ENCODE measurements around the gene KIFC3. TPM values are rescaled to one million over a fixed set of nuclear protein-coding genes. Genes with fewer than 3 reads are reported as not detected.

Gene KIFC3
- total RNA-seq, 1 donor from 2014 or later: 36.8 TPM

GRCh38 chr16:57709663-57710062 lies 92.6 kb downstream of the KIFC3 start:
- DNase-seq (ENCODE audit: extremely low spot score in 2 of 2): no peak
- TF ChIP-seq CTCF (IDR thresholded peaks at IDR 0.05) (no peak), POLR2AphosphoS5 (IDR thresholded peaks at IDR 0.05; ENCODE audit: insufficient read depth in 1 of 2, low read depth in 1 of 2) (no peak), POLR2A (IDR thresholded peaks at IDR 0.05) (no peak)
- Histone ChIP-seq H3K4me1 (no peaks in the 10 kb centered on the region), H3K27ac (no peak overlapping the region), H3K27me3 (no peaks in the 10 kb centered on the region), H3K9me3 (no peaks in the 10 kb centered on the region), H3K36me3 (no peaks in the 10 kb centered on the region), H3K4me3 (no peak overlapping the region)
- intact Hi-C loops (cut with DNase I): no loop called here

Small RNAs within 50 kb of the gene (microRNA-seq; reads per million reads assigned to microRNA genes)
- gene MIR6772 (ENCODE audit: borderline number of aligned reads, borderline replicate concordance): not detected

Small RNAs within 50 kb of the gene (small RNA-seq; reads per million reads assigned to genes)
- gene MIR6772: not detected
- not detected for gene RNU6-20P

Other genes with a start within 250 kb of the KIFC3 start
- 97.7 TPM for gene ADGRG1, start 173.9 kb downstream of the KIFC3 start, total RNA-seq
- 10.3 TPM for gene ADGRG3, start 134.2 kb downstream of the KIFC3 start, total RNA-seq
- gene DRC7, start 107.7 kb downstream of the KIFC3 start, total RNA-seq: not detected
- 23.6 TPM for gene KATNB1, start 66.7 kb downstream of the KIFC3 start, total RNA-seq
- gene CNGB1, start 168.6 kb upstream of the KIFC3 start, total RNA-seq: not detected
- 7.9 TPM for gene ZNF319, start 198.2 kb upstream of the KIFC3 start, total RNA-seq
- gene USB1, start 198.9 kb upstream of the KIFC3 start, total RNA-seq: 44.2 TPM
- 2.9 TPM for gene MMP15, start 223.3 kb upstream of the KIFC3 start, total RNA-seq

All from vagina (tissue), 2 donors.